Measurements from ENCODE around the gene C1orf116. TPM values are rescaled to one million over a fixed set of nuclear protein-coding genes. Genes with fewer than 3 reads are reported as not detected.

C1orf116 gene
- total RNA-seq, 1 experiment from 2014 or later: 0.09 TPM

GRCh38 chr1:207064561-207064960 lies 32.0 kb upstream of the C1orf116 start:
- H3K9me3 ChIP-seq (ENCODE audit: low read depth, low read length, poor library complexity, severe bottlenecking): no peaks in the 10 kb centered on the region
- H3K4me3 ChIP-seq (ENCODE audit: low read depth, low read length, poor library complexity, severe bottlenecking): no peak overlapping the region
- TF ChIP-seq CTCF (conservative IDR thresholded peaks at IDR 0.05; ENCODE audit: low read depth, low read length): no peak
- TF ChIP-seq EZH2 (IDR thresholded peaks at IDR 0.05; ENCODE audit: borderline replicate concordance, low read depth, low read length, poor library complexity, severe bottlenecking): no peak
- DNase-seq (ENCODE audit: low spot score): no peak
- intact Hi-C loops (cut with micrococcal nuclease; ENCODE audit: unreplicated experiment): no loop called here
- no peaks in the 10 kb centered on the region for H3K4me1 ChIP-seq (ENCODE audit: insufficient read depth, low read length, poor library complexity, severe bottlenecking)
- CTCF ChIA-PET: no interaction called here
- no peaks in the 10 kb centered on the region for H3K27me3 ChIP-seq (replicated peaks; ENCODE audit: insufficient read depth, low read depth, low read length, poor library complexity)
- no TSS peak for BruUV-seq (replicated peaks)
- POLR2A ChIA-PET (ENCODE audit: low non-redundant PET): no interaction called here
- no peaks in the 10 kb centered on the region for H3K36me3 ChIP-seq (ENCODE audit: insufficient read depth, low read length, poor library complexity, severe bottlenecking)
- no peak overlapping the region for H3K27ac ChIP-seq (ENCODE audit: low read depth, low read length, poor library complexity, severe bottlenecking)

- BruUV-seq (replicated peaks): no TSS peak
- Histone ChIP-seq H3K4me1 (ENCODE audit: insufficient read depth, low read length, poor library complexity, severe bottlenecking) (no peaks in the 10 kb centered on the region), H3K4me3 (ENCODE audit: low read depth, low read length, poor library complexity, severe bottlenecking) (no peak overlapping the region), H3K36me3 (ENCODE audit: insufficient read depth, low read length, poor library complexity, severe bottlenecking) (no peaks in the 10 kb centered on the region), H3K9me3 (ENCODE audit: low read depth, low read length, poor library complexity, severe bottlenecking) (no peaks in the 10 kb centered on the region), H3K27ac (ENCODE audit: low read depth, low read length, poor library complexity, severe bottlenecking) (no peak overlapping the region), H3K27me3 (replicated peaks; ENCODE audit: insufficient read depth, low read depth, low read length, poor library complexity) (no peaks in the 10 kb centered on the region)
- intact Hi-C loops (cut with micrococcal nuclease; ENCODE audit: unreplicated experiment): no loop called here
- ChIA-PET CTCF (no interaction called here), POLR2A (ENCODE audit: low non-redundant PET) (no interaction called here)
- TF ChIP-seq CTCF (conservative IDR thresholded peaks at IDR 0.05; ENCODE audit: low read depth, low read length) (no peak), EZH2 (IDR thresholded peaks at IDR 0.05; ENCODE audit: borderline replicate concordance, low read depth, low read length, poor library complexity, severe bottlenecking) (no peak)
- no peak for DNase-seq (ENCODE audit: low spot score)
These were observed 30.5 kb upstream of the C1orf116 start for GRCh38 chr1:207063014-207063413.

GRCh38 chr1:207062058-207062457 lies 29.5 kb upstream of the C1orf116 start:
- no TSS peak for BruUV-seq (replicated peaks)
- Histone ChIP-seq H3K4me1 (ENCODE audit: insufficient read depth, low read length, poor library complexity, severe bottlenecking) (no peaks in the 10 kb centered on the region), H3K4me3 (ENCODE audit: low read depth, low read length, poor library complexity, severe bottlenecking) (no peak overlapping the region), H3K9me3 (ENCODE audit: low read depth, low read length, poor library complexity, severe bottlenecking) (no peaks in the 10 kb centered on the region), H3K36me3 (ENCODE audit: insufficient read depth, low read length, poor library complexity, severe bottlenecking) (no peaks in the 10 kb centered on the region), H3K27ac (ENCODE audit: low read depth, low read length, poor library complexity, severe bottlenecking) (no peak overlapping the region), H3K27me3 (replicated peaks; ENCODE audit: insufficient read depth, low read depth, low read length, poor library complexity) (no peaks in the 10 kb centered on the region)
- ChIA-PET CTCF (no interaction called here), POLR2A (ENCODE audit: low non-redundant PET) (no interaction called here)
- TF ChIP-seq EZH2 (IDR thresholded peaks at IDR 0.05; ENCODE audit: borderline replicate concordance, low read depth, low read length, poor library complexity, severe bottlenecking) (no peak), CTCF (conservative IDR thresholded peaks at IDR 0.05; ENCODE audit: low read depth, low read length) (no peak)
- intact Hi-C loops (cut with micrococcal nuclease; ENCODE audit: unreplicated experiment): no loop called here
- DNase-seq (ENCODE audit: low spot score): no peak

Data from A673 (cell line).